ENCODE measurements around the gene HSPB7. TPM values are rescaled to one million over a fixed set of nuclear protein-coding genes. Genes with fewer than 3 reads are reported as not detected.

The HSPB7 gene
- total RNA-seq, 2 experiments from 2014 or later: not detected

Other genes with a start within 250 kb of the HSPB7 start
- 1 to 10 TPM; 1.7 to 1.9 TPM for gene UQCRHL, start 210.4 kb downstream of the HSPB7 start, total RNA-seq
- gene SPEN, start 170.3 kb downstream of the HSPB7 start, total RNA-seq: 10 to 100 TPM; 30.7 to 33.7 TPM
- gene ZBTB17, start 41.9 kb downstream of the HSPB7 start, total RNA-seq: 10 to 100 TPM; 34.8 to 37.5 TPM
- gene SRARP, start 13.8 kb downstream of the HSPB7 start, total RNA-seq: not detected
- not detected for gene CLCNKA, start 4.0 kb upstream of the HSPB7 start, total RNA-seq
- gene CLCNKB, start 25.7 kb upstream of the HSPB7 start, total RNA-seq: not detected
- gene FAM131C, start 55.6 kb upstream of the HSPB7 start, total RNA-seq: not detected
- gene EPHA2, start 138.0 kb upstream of the HSPB7 start, total RNA-seq: under 1 TPM; 0.29 to 0.54 TPM
- 1 to 10 TPM; 5.3 to 5.9 TPM for gene ARHGEF19, start 194.6 kb upstream of the HSPB7 start, total RNA-seq
- gene CPLANE2, start 219.1 kb upstream of the HSPB7 start, total RNA-seq: 1 to 10 TPM; 2.7 to 4.0 TPM

Measured in activated naive CD4-positive, alpha-beta T cell treated with anti-CD3 and anti-CD28 coated beads for 36 hours (primary cell).